Measurements from ENCODE around the gene MYORG.
"Not testable (repeated sequence)": the region's sequence is repeated elsewhere in the genome, so short reads cannot be mapped to it uniquely, and the experiment has no call there.

GRCh38 chr9:34338079-34338478 lies 38.6 kb downstream of the MYORG start:
- TF ChIP-seq CTCF (IDR thresholded peaks at IDR 0.05); POLR2A (IDR thresholded peaks at IDR 0.05; ENCODE audit: low read depth): not testable (repeated sequence)
